GM19035 (cell line): ENCODE measurements around the gene LIN7A.
"Not testable (repeated sequence)": the region's sequence is repeated elsewhere in the genome, so short reads cannot be mapped to it uniquely, and the experiment has no call there.

Source experiments
- ATAC-seq: cut with Tn5 transposase; IDR thresholded peaks from one replicate; pipeline ENCODE4 v1.9.1; 2021; ENCODE audit not compliant: unreplicated experiment

LIN7A gene

GRCh38 chr12:80924437-80924836, 13.3 kb downstream of the LIN7A start:
- no peak for ATAC-seq

GRCh38 chr12:80920006-80920405, 17.7 kb downstream of the LIN7A start:
- ATAC-seq: no peak

- ATAC-seq: no peak
Observed at GRCh38 chr12:80917651-80918050, 20.1 kb downstream of the LIN7A start.

DNA sequence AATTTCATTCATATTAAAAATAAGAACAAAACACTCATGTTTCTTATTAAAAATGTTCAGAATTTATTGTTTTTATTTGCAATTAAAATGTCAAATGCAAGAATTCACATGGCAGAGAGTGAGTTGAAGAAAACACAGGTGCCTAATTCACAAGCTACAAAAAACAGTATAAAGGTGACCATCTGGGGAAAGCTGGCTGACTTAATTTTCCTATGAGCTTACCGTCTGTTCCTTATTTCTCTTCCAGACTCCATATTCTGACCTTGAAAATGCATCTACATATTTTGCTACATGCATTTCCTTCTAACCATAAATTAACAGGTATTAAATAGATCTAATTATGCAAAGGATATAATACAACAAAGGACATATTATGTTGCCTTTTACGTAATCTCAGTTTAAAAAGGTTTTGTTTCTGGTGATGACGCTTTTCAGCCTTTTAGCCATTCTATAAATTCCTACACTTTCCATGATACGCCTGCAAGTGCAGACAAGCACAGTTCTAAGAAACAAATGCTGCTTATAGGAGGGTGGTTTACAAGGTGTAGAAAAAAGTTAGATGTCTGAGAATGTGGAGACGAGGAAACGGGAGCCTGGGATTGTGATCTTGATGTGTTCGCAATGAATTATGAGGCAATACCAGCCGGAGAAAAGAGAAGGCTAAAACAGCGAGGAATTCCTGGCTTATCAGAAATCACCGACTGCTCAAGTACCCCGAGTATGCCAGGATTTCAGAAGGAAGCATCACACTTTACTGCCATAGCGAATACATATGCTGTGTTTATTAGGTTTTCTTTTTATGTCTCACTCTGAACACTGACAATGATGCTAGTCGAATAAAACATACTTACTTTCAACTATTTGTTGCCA, 24.6 kb downstream of the LIN7A start:
- ATAC-seq: no peak

DNA sequence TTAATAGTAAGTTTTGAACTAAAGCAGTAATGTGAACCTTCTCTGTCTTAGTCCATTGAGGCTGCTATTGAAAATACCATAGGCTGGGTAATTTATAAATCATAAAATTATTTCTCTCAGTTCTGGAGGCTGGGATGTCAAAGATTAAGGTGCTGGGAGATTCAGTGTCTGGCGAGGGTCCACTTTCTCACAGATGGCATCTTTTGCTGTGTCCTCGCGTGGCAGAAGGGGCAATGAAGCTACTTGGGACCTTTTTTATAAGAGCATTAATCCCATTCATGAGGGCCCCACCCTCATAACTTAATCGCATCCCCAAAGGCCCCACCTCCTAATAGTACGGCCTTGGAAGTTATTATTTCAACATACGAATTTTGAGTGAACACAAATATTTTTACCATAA, 28.4 kb downstream of the LIN7A start:
- no peak for ATAC-seq

GRCh38 chr12:80902711-80903110, 35.0 kb downstream of the LIN7A start:
- ATAC-seq: no peak

- ATAC-seq: no peak
Observed at GRCh38 chr12:80901661-80902060, 36.1 kb downstream of the LIN7A start.

DNA sequence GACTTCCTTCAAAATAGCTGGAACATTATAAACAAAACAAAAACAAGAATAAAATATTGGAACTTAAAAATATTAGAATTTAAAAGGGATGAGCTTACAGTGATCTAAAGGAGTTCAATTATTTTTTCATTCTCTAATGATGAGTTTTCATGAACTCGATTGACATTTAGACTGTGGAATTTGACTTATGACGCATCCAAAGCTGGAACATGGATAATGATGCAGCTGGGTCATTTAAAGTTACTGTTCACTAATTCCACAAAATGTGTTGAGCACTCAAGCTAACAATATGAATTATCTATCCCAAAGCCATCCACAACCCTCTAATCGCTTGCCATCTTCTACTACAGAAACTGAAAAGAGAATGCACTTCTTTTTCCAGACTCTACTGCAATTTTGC, 42.5 kb downstream of the LIN7A start:
- no peak for ATAC-seq

- no peak for ATAC-seq
Observed at GRCh38 chr12:80894179-80894578, 43.6 kb downstream of the LIN7A start.

- ATAC-seq: peak; percentile 72
Observed at GRCh38 chr12:80892597-80893445, 44.9 kb downstream of the LIN7A start.

DNA sequence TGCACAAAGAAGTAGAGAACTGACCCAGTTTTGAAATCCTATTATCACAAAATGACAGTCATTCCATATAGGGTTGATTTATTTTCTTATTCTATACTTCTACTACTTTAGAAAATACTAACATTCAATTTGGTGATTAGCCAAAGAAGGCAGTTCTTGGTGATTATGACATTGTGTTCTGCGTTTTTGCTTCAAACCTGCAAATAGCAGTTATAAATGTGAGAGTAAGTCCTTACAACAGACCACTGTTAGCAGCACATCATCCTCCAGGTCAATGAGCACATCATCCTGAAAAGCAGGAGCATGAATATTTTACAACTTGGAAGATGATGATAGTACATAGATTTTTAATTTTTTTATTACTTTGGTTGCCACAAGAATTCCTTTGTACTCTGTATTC, 53.1 kb downstream of the LIN7A start:
- no peak for ATAC-seq

DNA sequence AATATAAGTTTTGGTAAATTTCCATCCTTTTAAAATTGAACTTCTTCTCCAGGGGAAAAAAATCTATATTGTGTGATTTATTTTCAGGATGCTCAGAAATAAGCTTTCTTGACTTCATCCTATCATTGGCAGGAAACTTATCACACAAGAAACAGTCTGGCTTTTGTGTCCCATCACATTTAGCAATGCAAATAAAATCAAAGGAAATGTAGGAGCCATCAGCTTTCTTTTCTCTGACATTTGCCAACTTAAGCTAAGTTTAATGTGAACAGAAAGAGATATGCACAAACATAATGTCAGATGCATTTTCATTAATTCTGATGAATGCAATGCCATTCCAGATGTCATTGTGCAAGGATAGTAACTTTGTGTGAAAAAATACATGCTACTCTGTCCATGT, 56.6 kb downstream of the LIN7A start:
- ATAC-seq: no peak

DNA sequence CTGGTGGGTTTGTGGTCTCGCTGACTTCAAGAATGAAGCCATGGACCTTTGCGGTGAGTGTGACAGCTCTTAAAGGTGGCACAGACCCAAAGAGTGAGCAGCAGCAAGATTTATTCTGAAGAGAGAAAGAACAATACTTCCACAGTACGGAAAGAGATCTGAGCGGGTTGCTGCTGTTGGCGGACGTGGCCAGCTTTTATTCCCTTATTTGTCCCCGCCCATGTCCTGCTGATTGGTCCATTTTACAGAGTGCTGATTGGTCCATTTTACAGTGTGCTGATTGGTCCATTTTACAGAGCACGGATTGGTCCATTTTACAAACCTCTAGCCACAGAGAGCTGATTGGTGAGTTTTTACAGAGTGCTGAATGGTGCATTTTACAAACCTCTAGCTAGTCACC, 59.3 kb downstream of the LIN7A start:
- ATAC-seq: not testable (repeated sequence)

DNA sequence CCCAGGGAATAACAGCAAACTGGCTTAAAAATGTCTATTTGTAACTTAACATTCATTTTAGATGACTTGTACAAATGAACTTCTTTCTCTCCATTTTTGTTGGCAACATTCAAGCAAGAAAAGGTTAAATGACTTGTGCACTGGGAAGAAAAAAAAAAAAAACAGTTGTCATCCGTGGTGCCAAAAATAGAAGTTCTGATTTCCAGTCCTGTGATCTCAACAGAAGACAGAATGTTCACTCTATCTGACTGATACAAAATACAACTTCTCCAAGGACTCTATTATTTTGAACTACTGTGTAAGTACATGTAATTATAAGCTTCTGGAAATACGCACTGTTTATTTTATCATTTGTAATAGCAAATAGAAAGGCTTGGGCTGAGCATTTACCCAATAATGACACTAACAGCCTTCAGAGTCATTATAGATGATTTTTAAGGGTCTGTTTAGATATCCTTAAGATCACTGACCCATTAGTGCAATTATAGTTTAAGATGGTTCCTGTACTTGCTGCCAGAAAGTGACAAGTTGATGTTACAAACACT, 59.9 kb downstream of the LIN7A start:
- no peak for ATAC-seq

- no peak for ATAC-seq
Observed at GRCh38 chr12:80872053-80872452, 65.7 kb downstream of the LIN7A start.

DNA sequence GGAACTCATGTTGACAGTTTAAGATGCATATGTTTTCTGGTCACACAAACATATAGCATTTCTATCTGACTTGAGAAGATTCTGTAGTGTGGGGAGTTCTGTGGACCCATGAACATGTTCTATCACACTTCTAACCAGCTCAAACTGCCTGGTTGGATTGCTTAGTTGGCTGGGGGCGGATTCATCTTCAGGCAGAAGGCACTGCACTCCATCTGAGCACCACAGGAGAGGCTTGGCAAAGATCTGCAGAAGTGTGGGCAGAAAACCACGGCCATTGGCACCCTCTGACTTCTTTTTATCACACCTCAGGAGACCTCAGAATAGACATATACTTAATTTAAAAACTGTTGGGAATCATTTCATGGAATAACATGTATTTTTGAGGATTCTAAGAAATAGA, 68.5 kb downstream of the LIN7A start:
- no peak for ATAC-seq

DNA sequence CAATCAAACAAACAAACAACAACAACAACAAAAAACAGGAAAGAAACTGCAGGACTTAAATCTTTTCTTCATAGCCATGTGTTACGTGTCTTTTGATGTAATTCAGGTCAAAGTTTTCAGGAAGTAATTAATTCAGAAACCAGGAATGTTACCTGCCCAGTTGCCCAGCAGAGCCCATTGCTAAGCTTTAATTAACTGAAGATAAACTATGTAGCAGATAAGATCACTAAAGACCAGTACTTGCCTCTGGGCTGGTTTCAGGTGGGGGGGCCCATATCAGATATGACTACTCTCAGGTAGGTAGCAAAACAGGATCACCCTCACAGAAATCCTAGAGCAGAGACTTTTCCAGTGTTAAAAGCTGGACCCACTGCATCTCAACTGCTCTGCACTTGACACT, 69.2 kb downstream of the LIN7A start:
- ATAC-seq: no peak

GRCh38 chr12:80867941-80868340, 69.8 kb downstream of the LIN7A start:
- ATAC-seq: no peak

- ATAC-seq: no peak
Observed at GRCh38 chr12:80864046-80864735, 73.5 kb downstream of the LIN7A start.

- ATAC-seq: no peak
Observed at GRCh38 chr12:80862531-80862930, 75.2 kb downstream of the LIN7A start.

GRCh38 chr12:80861641-80862378, 75.9 kb downstream of the LIN7A start:
- no peak for ATAC-seq
